ENCODE measurements around the gene BCOR. TPM values are rescaled to one million over a fixed set of nuclear protein-coding genes. Genes with fewer than 3 reads are reported as not detected.

Gene BCOR
- total and polyA plus RNA-seq, 4 donors, result 5.6 to 23.0 (median 11.0) TPM

DNA sequence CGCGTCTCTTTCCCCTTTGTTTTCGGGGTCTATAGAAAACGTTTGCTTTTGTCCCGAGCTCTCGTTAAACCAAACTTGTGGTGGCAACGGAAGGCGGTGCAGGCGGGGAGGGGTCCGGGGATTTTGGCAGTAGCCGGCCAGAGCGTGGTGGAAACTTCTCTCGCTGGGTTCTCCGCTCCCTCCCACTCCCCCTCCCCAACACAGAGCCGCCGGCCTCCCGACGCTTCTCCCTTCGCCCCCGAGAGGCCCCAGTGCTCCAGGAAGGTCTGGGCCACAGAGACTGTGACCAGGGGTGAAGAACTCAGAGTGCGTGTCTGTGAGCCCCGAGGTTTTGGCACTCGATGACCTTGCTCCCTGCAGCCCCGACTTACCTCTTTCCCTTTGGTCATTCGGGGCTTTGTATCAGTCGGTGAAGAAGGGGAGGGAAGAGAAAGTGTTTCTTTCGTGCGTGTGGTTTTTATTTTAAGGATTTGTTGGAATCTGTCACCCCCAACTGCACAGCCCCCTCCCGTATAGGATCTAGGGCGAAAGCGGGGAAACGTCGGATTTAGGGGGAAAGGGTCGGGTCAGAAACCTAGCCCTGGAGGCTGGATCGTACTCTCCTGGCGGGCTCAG is 9.0 kb upstream of the BCOR start:
- peak overlapping the region; percentile 41 to 69 (median 54) for H3K4me3 ChIP-seq (ENCODE audit: low read depth in 1 of 3, low read length in 3 of 3)
- H3K27ac ChIP-seq (ENCODE audit: low read depth in 1 of 2, low read length in 2 of 2), result peak overlapping the region; percentile 84 to 97
- no peaks in the 10 kb centered on the region for H3K27me3 ChIP-seq (ENCODE audit: control insufficient read depth in 4 of 4, insufficient read depth in 4 of 4, low read length in 3 of 4)
- no peaks in the 10 kb centered on the region for H3K36me3 ChIP-seq (ENCODE audit: control insufficient read depth in 4 of 4, insufficient read depth in 3 of 4, low read depth in 1 of 4, low read length in 3 of 4)
- TF ChIP-seq YY1 (IDR thresholded peaks at IDR 0.05) (peak; percentile 4), SP1 (IDR thresholded peaks at IDR 0.05) (no peak)
- peak overlapping the region; percentile 60 to 64 for H3K9ac ChIP-seq (ENCODE audit: low read depth in 1 of 2, low read length in 2 of 2)
- peaks cover 7 to 42% (median 18%) of the 10 kb centered on the region in 4 donors for H3K4me1 ChIP-seq (ENCODE audit: control insufficient read depth in 4 of 4, insufficient read depth in 4 of 4, low read length in 3 of 4)
- no peaks in the 10 kb centered on the region for H3K9me3 ChIP-seq (ENCODE audit: control insufficient read depth in 4 of 4, low read length in 3 of 4)
- under 1% methylated on average over 36 of the region's 36 CpGs for WGBS
- DNase-seq (ENCODE audit: low spot score), result no peak

DNA sequence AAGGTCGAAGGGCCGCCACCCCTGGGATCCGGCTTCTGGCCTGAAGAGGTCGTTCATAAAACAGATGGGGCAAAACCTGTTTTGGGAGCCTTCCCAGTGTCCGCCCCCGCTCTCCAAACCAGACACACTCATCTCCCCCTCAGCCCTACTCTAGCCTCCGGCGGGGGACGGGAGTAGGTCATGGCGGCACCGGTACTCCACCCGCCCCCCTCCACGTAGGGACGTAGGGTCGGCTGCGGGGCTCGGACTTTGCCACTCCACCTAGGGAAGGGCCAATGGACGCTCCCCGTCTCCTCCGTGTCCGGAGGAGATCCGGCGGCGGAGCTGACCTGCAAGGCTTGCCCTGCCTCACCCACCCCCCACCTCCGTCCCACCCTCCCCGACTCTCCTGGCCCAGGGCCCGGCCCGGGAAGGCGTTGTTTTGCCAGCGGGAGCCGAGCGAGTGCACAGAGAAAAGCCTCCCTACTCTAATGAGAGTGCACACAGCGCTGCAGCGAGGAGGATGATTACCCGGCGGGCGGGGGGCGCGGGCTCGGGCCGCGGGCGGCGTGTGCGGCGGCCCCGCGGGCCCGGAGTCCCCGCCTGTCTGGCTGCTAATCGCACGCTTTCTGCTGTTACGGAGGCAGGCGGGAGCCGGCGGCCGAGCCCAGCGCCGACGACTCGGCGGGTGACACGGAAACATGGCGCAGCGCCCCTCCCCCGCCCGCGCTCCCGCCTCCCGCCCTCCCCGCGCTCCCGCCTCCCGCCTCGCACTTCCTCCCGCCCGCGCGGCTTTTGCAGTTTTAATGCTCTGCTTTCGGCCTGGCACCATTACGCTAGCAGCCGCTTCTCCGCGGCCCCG is 8.3 kb upstream of the BCOR start:
- Histone ChIP-seq H3K9me3 (ENCODE audit: control insufficient read depth in 4 of 4, low read length in 3 of 4) (no peaks in the 10 kb centered on the region), H3K27ac (ENCODE audit: low read depth in 1 of 2, low read length in 2 of 2) (peak overlapping the region; percentile 84 to 97), H3K9ac (ENCODE audit: low read depth in 1 of 2, low read length in 2 of 2) (peak overlapping the region; percentile 64 to 84), H3K4me3 (ENCODE audit: low read depth in 1 of 3, low read length in 3 of 3) (peak overlapping the region; percentile 54 to 69 (median 67)), H3K36me3 (ENCODE audit: control insufficient read depth in 4 of 4, insufficient read depth in 3 of 4, low read depth in 1 of 4, low read length in 3 of 4) (no peaks in the 10 kb centered on the region), H3K27me3 (ENCODE audit: control insufficient read depth in 4 of 4, insufficient read depth in 4 of 4, low read length in 3 of 4) (no peaks in the 10 kb centered on the region), H3K4me1 (ENCODE audit: control insufficient read depth in 4 of 4, insufficient read depth in 4 of 4, low read length in 3 of 4) (peaks cover 7 to 42% (median 18%) of the 10 kb centered on the region in 4 donors)
- peak; percentile 75 for DNase-seq (ENCODE audit: low spot score)
- TF ChIP-seq HNF4A (conservative IDR thresholded peaks at IDR 0.05) (peak in 1 of 2 donors; percentile 17), EGR1 (IDR thresholded peaks at IDR 0.05; ENCODE audit: low read depth in 2 of 2) (peak in 1 of 2 donors; percentile 56), NR2F2 (IDR thresholded peaks at IDR 0.05) (no peak), SP1 (IDR thresholded peaks at IDR 0.05) (no peak)
- TF ChIP-seq, protein P1, sequence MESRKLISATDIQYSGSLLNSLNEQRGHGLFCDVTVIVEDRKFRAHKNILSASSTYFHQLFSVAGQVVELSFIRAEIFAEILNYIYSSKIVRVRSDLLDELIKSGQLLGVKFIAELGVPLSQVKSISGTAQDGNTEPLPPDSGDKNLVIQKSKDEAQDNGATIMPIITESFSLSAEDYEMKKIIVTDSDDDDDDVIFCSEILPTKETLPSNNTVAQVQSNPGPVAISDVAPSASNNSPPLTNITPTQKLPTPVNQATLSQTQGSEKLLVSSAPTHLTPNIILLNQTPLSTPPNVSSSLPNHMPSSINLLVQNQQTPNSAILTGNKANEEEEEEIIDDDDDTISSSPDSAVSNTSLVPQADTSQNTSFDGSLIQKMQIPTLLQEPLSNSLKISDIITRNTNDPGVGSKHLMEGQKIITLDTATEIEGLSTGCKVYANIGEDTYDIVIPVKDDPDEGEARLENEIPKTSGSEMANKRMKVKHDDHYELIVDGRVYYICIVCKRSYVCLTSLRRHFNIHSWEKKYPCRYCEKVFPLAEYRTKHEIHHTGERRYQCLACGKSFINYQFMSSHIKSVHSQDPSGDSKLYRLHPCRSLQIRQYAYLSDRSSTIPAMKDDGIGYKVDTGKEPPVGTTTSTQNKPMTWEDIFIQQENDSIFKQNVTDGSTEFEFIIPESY (IDR thresholded peaks at IDR 0.05), result no peak
- TF ChIP-seq, protein P2, sequence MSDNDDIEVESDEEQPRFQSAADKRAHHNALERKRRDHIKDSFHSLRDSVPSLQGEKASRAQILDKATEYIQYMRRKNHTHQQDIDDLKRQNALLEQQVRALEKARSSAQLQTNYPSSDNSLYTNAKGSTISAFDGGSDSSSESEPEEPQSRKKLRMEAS (IDR thresholded peaks at IDR 0.05), result no peak
- under 1% methylated on average over 85 of the region's 85 CpGs for WGBS

DNA sequence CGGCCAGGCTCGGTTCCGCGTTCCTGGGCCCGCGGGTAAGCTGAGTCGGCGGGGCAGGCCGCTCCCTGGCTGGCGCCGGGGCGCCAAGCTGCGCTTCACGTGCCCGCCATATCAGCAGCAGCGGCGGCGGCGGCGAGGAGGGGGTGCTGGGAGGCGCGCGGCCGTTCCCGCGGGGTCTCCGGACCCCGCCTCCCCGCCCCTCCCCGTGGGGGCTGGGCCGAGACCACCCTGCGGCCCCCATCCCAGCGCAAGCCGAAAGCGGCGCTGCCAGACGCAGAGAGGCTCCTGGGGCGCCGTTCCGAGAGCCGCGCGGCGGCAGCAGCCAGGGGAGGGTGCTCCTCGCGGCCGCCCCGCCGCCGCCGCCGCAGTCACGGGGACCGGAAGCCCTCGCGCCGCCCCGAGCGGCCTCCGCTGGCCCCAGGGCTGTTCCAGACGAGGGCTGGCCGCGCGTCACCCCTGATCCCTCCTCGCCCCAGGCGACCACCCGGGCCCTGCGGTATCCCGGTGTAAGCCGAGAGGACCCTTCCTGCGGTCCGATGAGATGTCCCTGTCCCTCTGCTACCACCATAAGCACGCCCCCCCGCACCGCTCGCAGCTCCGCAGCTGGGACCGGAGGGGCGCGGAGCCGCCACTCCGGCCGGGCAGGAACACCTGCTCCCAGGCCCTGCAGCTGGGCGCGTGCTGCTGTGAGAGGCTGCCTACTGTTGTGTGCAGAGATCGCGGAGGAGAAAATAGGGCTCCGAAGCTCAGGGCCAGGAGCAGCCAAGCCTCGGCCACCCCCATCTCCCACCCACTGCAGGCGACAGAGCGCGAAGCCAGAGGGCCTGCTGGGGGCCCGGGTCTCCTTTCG is 7.5 kb upstream of the BCOR start:
- WGBS, result under 1% methylated on average over 91 of the region's 94 CpGs
- DNase-seq (ENCODE audit: low spot score), result peak; percentile 50
- Histone ChIP-seq H3K9ac (ENCODE audit: low read depth in 1 of 2, low read length in 2 of 2) (peak overlapping the region; percentile 13 to 84), H3K27me3 (ENCODE audit: control insufficient read depth in 4 of 4, insufficient read depth in 4 of 4, low read length in 3 of 4) (no peaks in the 10 kb centered on the region), H3K36me3 (ENCODE audit: control insufficient read depth in 4 of 4, insufficient read depth in 3 of 4, low read depth in 1 of 4, low read length in 3 of 4) (no peaks in the 10 kb centered on the region), H3K9me3 (ENCODE audit: control insufficient read depth in 4 of 4, low read length in 3 of 4) (no peaks in the 10 kb centered on the region), H3K4me1 (ENCODE audit: control insufficient read depth in 4 of 4, insufficient read depth in 4 of 4, low read length in 3 of 4) (peaks cover 7 to 41% (median 18%) of the 10 kb centered on the region in 4 donors), H3K27ac (ENCODE audit: low read depth in 1 of 2, low read length in 2 of 2) (peak overlapping the region; percentile 84 to 97), H3K4me3 (ENCODE audit: low read depth in 1 of 3, low read length in 3 of 3) (peak overlapping the region; percentile 23 to 69 (median 67))
- TF ChIP-seq FOXA2 (IDR thresholded peaks at IDR 0.05), result no peak
- TF ChIP-seq, protein P3, sequence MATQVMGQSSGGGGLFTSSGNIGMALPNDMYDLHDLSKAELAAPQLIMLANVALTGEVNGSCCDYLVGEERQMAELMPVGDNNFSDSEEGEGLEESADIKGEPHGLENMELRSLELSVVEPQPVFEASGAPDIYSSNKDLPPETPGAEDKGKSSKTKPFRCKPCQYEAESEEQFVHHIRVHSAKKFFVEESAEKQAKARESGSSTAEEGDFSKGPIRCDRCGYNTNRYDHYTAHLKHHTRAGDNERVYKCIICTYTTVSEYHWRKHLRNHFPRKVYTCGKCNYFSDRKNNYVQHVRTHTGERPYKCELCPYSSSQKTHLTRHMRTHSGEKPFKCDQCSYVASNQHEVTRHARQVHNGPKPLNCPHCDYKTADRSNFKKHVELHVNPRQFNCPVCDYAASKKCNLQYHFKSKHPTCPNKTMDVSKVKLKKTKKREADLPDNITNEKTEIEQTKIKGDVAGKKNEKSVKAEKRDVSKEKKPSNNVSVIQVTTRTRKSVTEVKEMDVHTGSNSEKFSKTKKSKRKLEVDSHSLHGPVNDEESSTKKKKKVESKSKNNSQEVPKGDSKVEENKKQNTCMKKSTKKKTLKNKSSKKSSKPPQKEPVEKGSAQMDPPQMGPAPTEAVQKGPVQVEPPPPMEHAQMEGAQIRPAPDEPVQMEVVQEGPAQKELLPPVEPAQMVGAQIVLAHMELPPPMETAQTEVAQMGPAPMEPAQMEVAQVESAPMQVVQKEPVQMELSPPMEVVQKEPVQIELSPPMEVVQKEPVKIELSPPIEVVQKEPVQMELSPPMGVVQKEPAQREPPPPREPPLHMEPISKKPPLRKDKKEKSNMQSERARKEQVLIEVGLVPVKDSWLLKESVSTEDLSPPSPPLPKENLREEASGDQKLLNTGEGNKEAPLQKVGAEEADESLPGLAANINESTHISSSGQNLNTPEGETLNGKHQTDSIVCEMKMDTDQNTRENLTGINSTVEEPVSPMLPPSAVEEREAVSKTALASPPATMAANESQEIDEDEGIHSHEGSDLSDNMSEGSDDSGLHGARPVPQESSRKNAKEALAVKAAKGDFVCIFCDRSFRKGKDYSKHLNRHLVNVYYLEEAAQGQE (IDR thresholded peaks at IDR 0.05), result peak; percentile 1
